IPS-15b (cell line): Measurements from ENCODE around the gene FOXD2.

Experiments used
- H3K27me3 ChIP-seq: one replicate; pipeline ENCODE4 v1.6.1; 2013; ENCODE audit warnings: low read length; ENCODE audit not compliant: control insufficient read depth, insufficient read depth
- H3K36me3 ChIP-seq: one replicate; pipeline ENCODE4 v1.6.1; 2013; ENCODE audit warnings: low read length; ENCODE audit not compliant: control insufficient read depth, insufficient read depth
- H3K4me1 ChIP-seq: one replicate; pipeline ENCODE4 v1.6.1; 2013; ENCODE audit warnings: mild to moderate bottlenecking, low read length; ENCODE audit not compliant: control insufficient read depth, insufficient read depth
- H3K4me3 ChIP-seq: one replicate; pipeline ENCODE4 v1.5.1; 2013; ENCODE audit warnings: low read depth, low read length
- H3K9ac ChIP-seq: one replicate; pipeline ENCODE4 v1.6.1; 2013; ENCODE audit warnings: low read depth, mild to moderate bottlenecking, low read length
- H3K9me3 ChIP-seq: one replicate; pipeline ENCODE4 v1.6.1; 2013; ENCODE audit warnings: mild to moderate bottlenecking, low read length; ENCODE audit not compliant: control insufficient read depth, insufficient read depth

FOXD2 gene

GRCh38 chr1:47418681-47419325 is 19.0 kb upstream of the FOXD2 start:
- H3K4me3 ChIP-seq: peak overlapping the region; percentile 37
- peaks cover 88% of the 10 kb centered on the region for H3K27me3 ChIP-seq
- H3K9me3 ChIP-seq: no peaks in the 10 kb centered on the region
- no peak overlapping the region for H3K9ac ChIP-seq
- no peaks in the 10 kb centered on the region for H3K4me1 ChIP-seq
- no peaks in the 10 kb centered on the region for H3K36me3 ChIP-seq

- H3K27me3 ChIP-seq: peaks cover 86% of the 10 kb centered on the region
Observed at GRCh38 chr1:47420547-47420946, 17.3 kb upstream of the FOXD2 start.

GRCh38 chr1:47423872-47424271 is 14.0 kb upstream of the FOXD2 start:
- H3K4me3 ChIP-seq: no peak overlapping the region
- no peaks in the 10 kb centered on the region for H3K36me3 ChIP-seq
- H3K27me3 ChIP-seq: peaks cover 90% of the 10 kb centered on the region
- H3K9ac ChIP-seq: no peak overlapping the region
- H3K9me3 ChIP-seq: no peaks in the 10 kb centered on the region
- no peaks in the 10 kb centered on the region for H3K4me1 ChIP-seq

More at GRCh38 chr1:47420547-47420946, 17.3 kb upstream of the FOXD2 start:
- Histone ChIP-seq H3K4me1 (no peaks in the 10 kb centered on the region), H3K9me3 (no peaks in the 10 kb centered on the region), H3K36me3 (no peaks in the 10 kb centered on the region), H3K4me3 (no peak overlapping the region), H3K9ac (no peak overlapping the region)

- H3K9me3 ChIP-seq: no peaks in the 10 kb centered on the region
- peaks cover 90% of the 10 kb centered on the region for H3K27me3 ChIP-seq
- H3K36me3 ChIP-seq: no peaks in the 10 kb centered on the region
- H3K4me1 ChIP-seq: no peaks in the 10 kb centered on the region
- no peak overlapping the region for H3K4me3 ChIP-seq
- no peak overlapping the region for H3K9ac ChIP-seq
Observed at GRCh38 chr1:47424336-47424982, 13.4 kb upstream of the FOXD2 start.

DNA sequence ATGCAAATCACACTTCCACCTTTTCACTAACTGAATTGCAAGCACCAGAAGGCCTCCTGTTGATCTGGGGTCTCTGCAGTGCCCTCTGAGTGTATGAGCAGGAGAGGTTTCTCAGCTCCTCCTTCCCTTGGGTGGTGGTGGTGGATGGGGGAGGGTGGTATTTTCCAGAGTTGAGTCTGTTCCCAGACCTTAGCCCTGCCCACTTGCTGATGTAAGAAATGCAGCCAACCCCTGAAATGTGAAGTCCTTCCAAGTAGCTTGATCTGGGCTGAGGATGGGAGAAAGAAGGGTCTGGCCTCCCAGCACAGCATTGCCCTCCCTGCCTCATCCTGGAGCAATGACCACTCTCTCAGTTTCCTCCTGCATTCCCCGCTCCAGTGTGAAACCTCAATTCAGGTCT is 6.3 kb upstream of the FOXD2 start:
- peaks cover 100% of the 10 kb centered on the region for H3K27me3 ChIP-seq
- H3K9ac ChIP-seq: no peak overlapping the region
- H3K9me3 ChIP-seq: no peaks in the 10 kb centered on the region
- H3K36me3 ChIP-seq: no peaks in the 10 kb centered on the region
- H3K4me3 ChIP-seq: no peak overlapping the region
- H3K4me1 ChIP-seq: peaks cover 7% of the 10 kb centered on the region

DNA sequence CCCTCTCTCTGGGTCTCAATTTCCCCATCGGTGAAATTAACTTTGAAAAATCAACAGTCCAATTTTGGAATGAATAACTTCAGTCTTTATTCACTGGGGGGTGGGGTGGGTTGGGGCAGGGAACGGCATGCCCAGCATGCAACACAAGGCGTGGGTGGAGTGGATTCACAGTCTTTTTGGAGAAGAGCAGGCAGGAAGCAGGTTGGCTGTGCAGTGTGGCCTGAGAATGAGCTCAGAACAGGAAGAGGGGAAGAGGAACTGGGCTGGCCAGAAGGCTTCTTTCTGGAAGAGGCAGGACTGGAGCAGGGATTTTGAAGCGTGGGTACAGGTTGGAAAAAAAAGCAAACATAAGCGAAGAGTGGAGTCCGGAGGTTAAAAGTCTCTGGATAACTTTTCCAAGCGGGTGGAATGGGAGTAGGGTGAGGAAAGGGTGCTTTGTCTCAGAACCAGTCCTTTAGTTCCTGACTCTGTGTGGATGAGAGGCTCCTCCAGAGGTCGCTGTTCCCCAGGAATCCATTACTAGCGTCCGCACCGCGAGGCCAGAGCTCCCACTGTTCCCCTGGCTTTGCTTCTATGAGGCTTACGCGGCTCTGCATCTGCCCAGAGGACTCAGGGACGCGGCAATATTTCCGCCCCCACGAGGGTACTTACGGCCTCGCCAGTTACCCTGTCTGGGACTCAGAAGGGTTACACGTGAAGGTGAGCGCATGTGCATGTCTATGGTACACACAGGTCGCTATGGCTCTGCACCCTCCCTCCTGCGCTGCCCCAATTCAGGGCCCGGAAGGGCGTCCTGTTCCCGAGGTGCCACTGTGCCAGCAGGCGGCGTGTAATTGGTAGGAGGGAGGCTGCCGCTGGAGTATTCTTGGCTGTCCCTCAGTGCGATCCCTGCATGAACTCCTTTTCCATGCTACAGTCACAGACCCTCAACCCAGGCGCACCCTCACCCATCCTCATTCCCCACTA is 5.5 kb upstream of the FOXD2 start:
- peaks cover 10% of the 10 kb centered on the region for H3K4me1 ChIP-seq
- H3K4me3 ChIP-seq: peak overlapping the region; percentile 74
- H3K27me3 ChIP-seq: peaks cover 99% of the 10 kb centered on the region
- no peaks in the 10 kb centered on the region for H3K36me3 ChIP-seq
- no peaks in the 10 kb centered on the region for H3K9me3 ChIP-seq
- no peak overlapping the region for H3K9ac ChIP-seq

DNA sequence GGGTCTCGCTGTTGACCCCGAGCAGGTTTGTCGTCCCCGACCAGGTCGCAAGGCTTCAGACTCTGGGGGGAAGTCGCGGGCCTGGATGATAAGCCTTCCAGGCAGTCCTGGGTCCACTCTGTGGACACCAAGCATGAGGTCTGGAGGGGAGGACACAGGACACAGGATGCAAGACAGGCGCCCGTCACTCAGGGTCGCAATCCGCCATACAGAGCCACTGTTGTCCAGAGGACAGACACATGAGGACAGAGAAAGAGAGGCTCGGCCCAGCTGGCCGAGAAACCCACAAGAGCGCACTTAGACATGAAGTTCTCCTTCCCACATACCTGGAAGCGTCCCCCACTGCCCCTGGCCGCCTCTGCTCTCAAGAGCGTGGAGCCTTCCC is 4.8 kb upstream of the FOXD2 start:
- H3K4me3 ChIP-seq: peak overlapping the region; percentile 74
- peaks cover 10% of the 10 kb centered on the region for H3K4me1 ChIP-seq
- H3K9me3 ChIP-seq: no peaks in the 10 kb centered on the region
- H3K27me3 ChIP-seq: peaks cover 93% of the 10 kb centered on the region
- no peak overlapping the region for H3K9ac ChIP-seq
- H3K36me3 ChIP-seq: no peaks in the 10 kb centered on the region

GRCh38 chr1:47433477-47434050 is 4.3 kb upstream of the FOXD2 start:
- Histone ChIP-seq H3K27me3 (peaks cover 90% of the 10 kb centered on the region), H3K4me3 (peak overlapping the region; percentile 74), H3K9ac (no peak overlapping the region), H3K9me3 (no peaks in the 10 kb centered on the region), H3K4me1 (peaks cover 10% of the 10 kb centered on the region), H3K36me3 (no peaks in the 10 kb centered on the region)

GRCh38 chr1:47434051-47434842 is 3.6 kb upstream of the FOXD2 start:
- Histone ChIP-seq H3K4me1 (peaks cover 10% of the 10 kb centered on the region), H3K9me3 (no peaks in the 10 kb centered on the region), H3K9ac (no peak overlapping the region), H3K36me3 (no peaks in the 10 kb centered on the region), H3K27me3 (peaks cover 90% of the 10 kb centered on the region), H3K4me3 (peak overlapping the region; percentile 74)

DNA sequence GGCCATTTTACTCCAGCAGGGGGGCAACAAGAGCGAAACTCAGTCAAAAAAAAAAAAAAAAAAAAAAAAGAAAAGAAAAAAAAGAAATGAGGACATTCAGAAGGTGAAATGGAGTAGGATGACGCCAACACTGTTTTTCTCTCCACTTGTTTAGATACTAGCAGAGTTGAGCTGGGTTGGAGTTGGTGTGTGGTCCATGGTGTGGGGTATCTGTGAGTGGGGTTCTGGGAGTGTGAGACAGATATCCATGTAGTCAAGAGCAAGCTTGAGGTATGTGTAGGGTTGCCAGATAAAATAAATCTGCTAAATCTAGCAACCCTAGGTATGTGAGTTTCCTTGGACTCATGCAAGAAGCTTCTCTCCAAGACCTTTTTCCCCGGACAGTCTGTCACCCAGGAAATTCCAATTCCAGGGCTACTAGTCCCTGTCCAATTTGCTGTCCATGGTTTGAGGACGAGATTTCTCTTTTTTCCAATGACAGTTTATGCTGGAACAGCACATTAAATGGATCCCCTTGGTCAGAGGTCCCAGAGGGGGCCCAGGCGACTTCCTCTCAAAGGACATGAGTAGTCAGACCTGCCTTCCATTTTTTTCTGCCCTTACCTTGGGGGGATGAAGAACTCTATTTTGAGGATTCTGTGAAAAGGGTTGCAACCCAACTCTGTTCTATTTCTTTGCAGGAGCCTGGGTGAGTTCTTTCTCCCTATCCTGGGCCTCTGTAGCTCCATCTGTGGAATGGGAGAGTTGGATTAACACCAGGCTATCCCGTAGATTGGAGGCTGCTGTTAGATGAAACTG is 2.1 kb upstream of the FOXD2 start:
- peaks cover 10% of the 10 kb centered on the region for H3K4me1 ChIP-seq
- H3K9me3 ChIP-seq: no peaks in the 10 kb centered on the region
- H3K36me3 ChIP-seq: no peaks in the 10 kb centered on the region
- no peak overlapping the region for H3K9ac ChIP-seq
- H3K4me3 ChIP-seq: no peak overlapping the region
- H3K27me3 ChIP-seq: peaks cover 90% of the 10 kb centered on the region
